HG02623 (cell line): ENCODE results near the gene AIF1.

ENCODE experiments used
- ATAC-seq: cut with Tn5 transposase; IDR thresholded peaks from one replicate; pipeline ENCODE4 v1.9.1; 2021; ENCODE audit warnings: moderate library complexity; ENCODE audit not compliant: unreplicated experiment

The AIF1 gene

GRCh38 chr6:31614684-31615578, at the start of gene AIF1:
TSS of gene AIF1 (plus strand) at chr6:31615234. CDS start at chr6:31615330, 96 bp downstream.
- ATAC-seq, result no peak

GRCh38 chr6:31567531-31568370, 47.3 kb upstream of the AIF1 start:
- no peak for ATAC-seq

DNA sequence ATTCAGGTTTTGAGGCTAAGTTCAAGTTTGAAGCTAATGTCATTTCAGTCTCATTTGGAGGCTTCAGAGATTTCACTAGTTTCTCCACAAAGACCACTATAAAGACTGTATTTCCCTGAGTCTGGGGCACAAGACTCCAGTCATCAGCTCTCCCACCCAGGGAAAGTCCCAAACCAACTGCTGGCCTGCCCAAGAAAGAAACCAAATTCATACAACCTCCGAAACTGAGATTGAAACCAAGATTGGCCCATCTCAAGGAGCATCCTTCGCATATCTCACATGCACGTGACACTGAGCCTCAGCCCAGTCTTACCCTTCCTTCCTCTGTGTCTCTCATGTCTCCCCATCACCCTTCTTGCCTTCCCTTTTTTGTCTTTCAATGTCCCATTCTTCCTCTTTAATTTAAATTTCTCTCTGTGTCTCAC, 46.5 kb upstream of the AIF1 start:
- peak; percentile 48 for ATAC-seq

GRCh38 chr6:31569861-31570536, 45.0 kb upstream of the AIF1 start:
- no peak for ATAC-seq

DNA sequence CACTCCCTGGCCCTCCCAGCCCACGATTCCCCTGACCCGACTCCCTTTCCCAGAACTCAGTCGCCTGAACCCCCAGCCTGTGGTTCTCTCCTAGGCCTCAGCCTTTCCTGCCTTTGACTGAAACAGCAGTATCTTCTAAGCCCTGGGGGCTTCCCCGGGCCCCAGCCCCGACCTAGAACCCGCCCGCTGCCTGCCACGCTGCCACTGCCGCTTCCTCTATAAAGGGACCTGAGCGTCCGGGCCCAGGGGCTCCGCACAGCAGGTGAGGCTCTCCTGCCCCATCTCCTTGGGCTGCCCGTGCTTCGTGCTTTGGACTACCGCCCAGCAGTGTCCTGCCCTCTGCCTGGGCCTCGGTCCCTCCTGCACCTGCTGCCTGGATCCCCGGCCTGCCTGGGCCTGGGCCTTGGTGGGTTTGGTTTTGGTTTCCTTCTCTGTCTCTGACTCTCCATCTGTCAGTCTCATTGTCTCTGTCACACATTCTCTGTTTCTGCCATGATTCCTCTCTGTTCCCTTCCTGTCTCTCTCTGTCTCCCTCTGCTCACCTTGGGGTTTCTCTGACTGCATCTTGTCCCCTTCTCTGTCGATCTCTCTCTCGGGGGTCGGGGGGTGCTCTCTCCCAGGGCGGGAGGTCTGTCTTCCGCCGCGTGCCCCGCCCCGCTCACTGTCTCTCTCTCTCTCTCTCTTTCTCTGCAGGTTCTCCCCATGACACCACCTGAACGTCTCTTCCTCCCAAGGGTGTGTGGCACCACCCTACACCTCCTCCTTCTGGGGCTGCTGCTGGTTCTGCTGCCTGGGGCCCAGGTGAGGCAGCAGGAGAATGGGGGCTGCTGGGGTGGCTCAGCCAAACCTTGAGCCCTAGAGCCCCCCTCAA, 42.8 kb upstream of the AIF1 start, which contains the start of gene LTA:
LTA (plus strand) TSS at position 249 of the 871 bp plus-strand sequence; CDS start at position 703, 454 bp downstream.
- peak; percentile 37 for ATAC-seq

DNA sequence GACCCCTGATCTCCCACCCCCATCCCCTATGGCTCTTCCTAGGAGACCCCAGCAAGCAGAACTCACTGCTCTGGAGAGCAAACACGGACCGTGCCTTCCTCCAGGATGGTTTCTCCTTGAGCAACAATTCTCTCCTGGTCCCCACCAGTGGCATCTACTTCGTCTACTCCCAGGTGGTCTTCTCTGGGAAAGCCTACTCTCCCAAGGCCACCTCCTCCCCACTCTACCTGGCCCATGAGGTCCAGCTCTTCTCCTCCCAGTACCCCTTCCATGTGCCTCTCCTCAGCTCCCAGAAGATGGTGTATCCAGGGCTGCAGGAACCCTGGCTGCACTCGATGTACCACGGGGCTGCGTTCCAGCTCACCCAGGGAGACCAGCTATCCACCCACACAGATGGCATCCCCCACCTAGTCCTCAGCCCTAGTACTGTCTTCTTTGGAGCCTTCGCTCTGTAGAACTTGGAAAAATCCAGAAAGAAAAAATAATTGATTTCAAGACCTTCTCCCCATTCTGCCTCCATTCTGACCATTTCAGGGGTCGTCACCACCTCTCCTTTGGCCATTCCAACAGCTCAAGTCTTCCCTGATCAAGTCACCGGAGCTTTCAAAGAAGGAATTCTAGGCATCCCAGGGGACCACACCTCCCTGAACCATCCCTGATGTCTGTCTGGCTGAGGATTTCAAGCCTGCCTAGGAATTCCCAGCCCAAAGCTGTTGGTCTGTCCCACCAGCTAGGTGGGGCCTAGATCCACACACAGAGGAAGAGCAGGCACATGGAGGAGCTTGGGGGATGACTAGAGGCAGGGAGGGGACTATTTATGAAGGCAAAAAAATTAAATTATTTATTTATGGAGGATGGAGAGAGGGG, 41.6 kb upstream of the AIF1 start:
- no peak for ATAC-seq

DNA sequence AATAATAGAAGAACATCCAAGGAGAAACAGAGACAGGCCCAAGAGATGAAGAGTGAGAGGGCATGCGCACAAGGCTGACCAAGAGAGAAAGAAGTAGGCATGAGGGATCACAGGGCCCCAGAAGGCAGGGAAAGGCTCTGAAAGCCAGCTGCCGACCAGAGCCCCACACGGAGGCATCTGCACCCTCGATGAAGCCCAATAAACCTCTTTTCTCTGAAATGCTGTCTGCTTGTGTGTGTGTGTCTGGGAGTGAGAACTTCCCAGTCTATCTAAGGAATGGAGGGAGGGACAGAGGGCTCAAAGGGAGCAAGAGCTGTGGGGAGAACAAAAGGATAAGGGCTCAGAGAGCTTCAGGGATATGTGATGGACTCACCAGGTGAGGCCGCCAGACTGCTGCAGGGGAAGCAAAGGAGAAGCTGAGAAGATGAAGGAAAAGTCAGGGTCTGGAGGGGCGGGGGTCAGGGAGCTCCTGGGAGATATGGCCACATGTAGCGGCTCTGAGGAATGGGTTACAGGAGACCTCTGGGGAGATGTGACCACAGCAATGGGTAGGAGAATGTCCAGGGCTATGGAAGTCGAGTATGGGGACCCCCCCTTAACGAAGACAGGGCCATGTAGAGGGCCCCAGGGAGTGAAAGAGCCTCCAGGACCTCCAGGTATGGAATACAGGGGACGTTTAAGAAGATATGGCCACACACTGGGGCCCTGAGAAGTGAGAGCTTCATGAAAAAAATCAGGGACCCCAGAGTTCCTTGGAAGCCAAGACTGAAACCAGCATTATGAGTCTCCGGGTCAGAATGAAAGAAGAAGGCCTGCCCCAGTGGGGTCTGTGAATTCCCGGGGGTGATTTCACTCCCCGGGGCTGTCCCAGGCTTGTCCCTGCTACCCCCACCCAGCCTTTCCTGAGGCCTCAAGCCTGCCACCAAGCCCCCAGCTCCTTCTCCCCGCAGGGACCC, 40.6 kb upstream of the AIF1 start:
- ATAC-seq, result no peak

- no peak for ATAC-seq
These were observed 39.6 kb upstream of the AIF1 start, which contains the start of gene TNF for GRCh38 chr6:31575335-31575901. TSS of gene TNF (plus strand) at chr6:31575565. CDS start at chr6:31575742, 177 bp downstream.

DNA sequence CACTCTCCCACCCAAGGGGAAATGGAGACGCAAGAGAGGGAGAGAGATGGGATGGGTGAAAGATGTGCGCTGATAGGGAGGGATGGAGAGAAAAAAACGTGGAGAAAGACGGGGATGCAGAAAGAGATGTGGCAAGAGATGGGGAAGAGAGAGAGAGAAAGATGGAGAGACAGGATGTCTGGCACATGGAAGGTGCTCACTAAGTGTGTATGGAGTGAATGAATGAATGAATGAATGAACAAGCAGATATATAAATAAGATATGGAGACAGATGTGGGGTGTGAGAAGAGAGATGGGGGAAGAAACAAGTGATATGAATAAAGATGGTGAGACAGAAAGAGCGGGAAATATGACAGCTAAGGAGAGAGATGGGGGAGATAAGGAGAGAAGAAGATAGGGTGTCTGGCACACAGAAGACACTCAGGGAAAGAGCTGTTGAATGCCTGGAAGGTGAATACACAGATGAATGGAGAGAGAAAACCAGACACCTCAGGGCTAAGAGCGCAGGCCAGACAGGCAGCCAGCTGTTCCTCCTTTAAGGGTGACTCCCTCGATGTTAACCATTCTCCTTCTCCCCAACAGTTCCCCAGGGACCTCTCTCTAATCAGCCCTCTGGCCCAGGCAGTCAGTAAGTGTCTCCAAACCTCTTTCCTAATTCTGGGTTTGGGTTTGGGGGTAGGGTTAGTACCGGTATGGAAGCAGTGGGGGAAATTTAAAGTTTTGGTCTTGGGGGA, 38.9 kb upstream of the AIF1 start:
- ATAC-seq, result no peak

GRCh38 chr6:31576897-31577578, 38.0 kb upstream of the AIF1 start:
- no peak for ATAC-seq

DNA sequence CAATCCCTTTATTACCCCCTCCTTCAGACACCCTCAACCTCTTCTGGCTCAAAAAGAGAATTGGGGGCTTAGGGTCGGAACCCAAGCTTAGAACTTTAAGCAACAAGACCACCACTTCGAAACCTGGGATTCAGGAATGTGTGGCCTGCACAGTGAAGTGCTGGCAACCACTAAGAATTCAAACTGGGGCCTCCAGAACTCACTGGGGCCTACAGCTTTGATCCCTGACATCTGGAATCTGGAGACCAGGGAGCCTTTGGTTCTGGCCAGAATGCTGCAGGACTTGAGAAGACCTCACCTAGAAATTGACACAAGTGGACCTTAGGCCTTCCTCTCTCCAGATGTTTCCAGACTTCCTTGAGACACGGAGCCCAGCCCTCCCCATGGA, 37.5 kb upstream of the AIF1 start:
- ATAC-seq, result no peak

DNA sequence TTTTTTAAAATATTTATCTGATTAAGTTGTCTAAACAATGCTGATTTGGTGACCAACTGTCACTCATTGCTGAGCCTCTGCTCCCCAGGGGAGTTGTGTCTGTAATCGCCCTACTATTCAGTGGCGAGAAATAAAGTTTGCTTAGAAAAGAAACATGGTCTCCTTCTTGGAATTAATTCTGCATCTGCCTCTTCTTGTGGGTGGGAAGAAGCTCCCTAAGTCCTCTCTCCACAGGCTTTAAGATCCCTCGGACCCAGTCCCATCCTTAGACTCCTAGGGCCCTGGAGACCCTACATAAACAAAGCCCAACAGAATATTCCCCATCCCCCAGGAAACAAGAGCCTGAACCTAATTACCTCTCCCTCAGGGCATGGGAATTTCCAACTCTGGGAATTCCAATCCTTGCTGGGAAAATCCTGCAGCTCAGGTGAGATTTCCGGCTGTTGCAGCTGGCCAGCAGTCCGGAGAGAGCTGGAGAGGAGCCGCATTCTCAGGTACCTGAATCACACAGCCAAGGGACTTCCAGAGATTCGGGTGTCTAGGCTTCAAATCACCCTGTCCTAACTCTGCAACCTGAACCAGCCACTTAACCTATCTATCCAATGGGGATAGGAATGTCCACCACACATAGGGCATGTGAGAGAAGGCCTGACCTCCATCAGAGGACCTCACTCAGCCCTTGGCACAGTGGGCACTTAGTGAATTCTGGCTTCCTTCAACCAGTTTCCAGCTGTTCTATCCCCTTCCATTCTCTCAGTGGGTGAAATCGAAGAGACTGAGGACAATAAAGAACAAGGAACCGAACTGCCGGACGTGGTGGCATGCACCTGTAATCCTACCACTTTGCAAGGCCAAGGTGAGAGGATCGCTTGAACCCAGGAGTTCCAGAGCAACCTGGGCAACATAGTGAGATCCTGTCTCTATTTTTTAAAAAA, 36.6 kb upstream of the AIF1 start:
- no peak for ATAC-seq

DNA sequence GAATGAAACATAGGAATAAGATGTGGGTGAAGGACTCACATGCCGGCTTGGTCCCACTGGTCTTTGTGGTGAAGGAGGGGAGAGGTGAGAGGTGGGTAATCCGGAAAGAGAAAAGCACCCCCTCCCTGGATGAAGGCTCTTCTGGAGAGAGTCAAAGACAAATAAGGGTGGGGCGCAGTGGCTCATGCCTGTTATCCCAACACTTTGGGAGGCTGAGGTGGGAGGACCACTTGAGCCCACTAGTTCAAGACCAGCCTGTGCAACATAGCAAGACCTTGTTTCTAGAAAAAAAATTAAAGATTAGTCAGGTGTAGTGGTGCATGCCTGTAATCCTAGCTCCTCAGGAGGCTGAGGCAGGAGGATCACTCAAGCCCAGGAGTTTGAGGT, 35.9 kb upstream of the AIF1 start:
- no peak for ATAC-seq

DNA sequence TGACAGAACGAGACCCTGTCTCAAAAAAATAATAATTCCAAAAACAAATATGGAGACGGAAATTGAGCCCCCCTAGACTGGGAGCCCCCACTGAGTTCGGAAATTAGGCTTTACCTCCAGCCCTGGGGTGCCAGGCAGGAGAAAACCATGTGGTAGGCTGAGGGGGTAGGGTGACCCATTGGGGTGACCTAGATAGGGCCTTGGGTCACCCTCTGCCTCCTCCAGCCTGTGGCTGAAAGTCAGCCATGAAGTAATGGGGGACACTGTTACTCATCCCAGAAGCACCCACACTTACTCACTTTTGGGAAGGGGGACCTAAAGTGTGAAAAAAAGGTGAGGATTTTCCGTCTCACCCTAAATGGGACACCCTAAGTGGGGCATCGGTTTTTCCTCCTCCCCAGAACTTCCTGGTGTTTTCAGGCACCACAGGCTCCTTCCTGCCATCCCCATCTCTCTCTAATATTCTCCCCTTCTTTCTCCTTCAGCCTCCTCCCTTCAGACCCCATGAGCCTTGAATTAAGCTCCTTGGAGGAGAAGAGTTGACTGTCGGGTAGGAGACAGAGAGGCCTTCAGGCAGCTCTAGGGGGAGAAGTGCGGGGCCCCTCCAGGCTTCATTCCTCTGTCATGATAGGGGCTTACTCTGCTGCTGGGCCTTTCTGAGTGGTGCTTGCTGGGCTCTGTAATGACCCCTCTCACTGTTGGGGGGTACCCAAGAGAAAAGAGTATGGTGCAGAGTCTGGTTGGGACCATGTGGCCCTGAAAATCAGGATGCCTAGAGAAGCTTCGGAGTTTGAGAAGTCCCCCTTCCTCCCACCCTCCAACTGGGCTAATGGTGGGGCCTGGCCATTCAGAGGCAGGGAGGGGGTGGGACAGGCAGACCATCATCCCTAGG, 35.2 kb upstream of the AIF1 start:
- ATAC-seq, result no peak

- no peak for ATAC-seq
These were observed 34.6 kb upstream of the AIF1 start for GRCh38 chr6:31580438-31580740.
